Brain microvascular endothelial cell (primary cell): ENCODE measurements around the gene CXCL3.

ENCODE experiments used
- DNase-seq: peaks from one replicate; pipeline ENCODE4 v3.0.0-alpha.2; 2020
- H3K27ac ChIP-seq: fragments of 250-450 bp; sonication (Bioruptor Pico); 2 replicates; pipeline ENCODE4 v1.5.1; 2020; ENCODE audit warnings: mild to moderate bottlenecking, moderate library complexity
- H3K27me3 ChIP-seq: fragments of 250-450 bp; sonication (Bioruptor Pico); replicated peaks from 2 replicates; pipeline ENCODE4 v1.5.1; 2020; ENCODE audit warnings: mild to moderate bottlenecking
- H3K36me3 ChIP-seq: fragments of 250-450 bp; sonication (Bioruptor Pico); replicated peaks from 2 replicates; pipeline ENCODE4 v1.5.1; 2020; ENCODE audit warnings: mild to moderate bottlenecking
- H3K4me3 ChIP-seq: 2 replicates; pipeline ENCODE4 v1.5.1; 2011; ENCODE audit warnings: low read depth, mild to moderate bottlenecking, control low read depth, low read length, moderate library complexity
- CTCF ChIP-seq: IDR thresholded peaks from 2 replicates; pipeline ENCODE4 v1.5.1; 2011; ENCODE audit warnings: low read depth, mild to moderate bottlenecking, moderate library complexity, low read length, control low read depth, inconsistent platforms; ENCODE audit errors: missing control alignments
- in situ Hi-C: cut with HindIII; loops from 2 replicates; pipeline ENCODE4 v1.10.0; 2017; ENCODE audit warnings: low sequenced_read_pairs, low pct_ligation_motif_present

The CXCL3 gene

DNA sequence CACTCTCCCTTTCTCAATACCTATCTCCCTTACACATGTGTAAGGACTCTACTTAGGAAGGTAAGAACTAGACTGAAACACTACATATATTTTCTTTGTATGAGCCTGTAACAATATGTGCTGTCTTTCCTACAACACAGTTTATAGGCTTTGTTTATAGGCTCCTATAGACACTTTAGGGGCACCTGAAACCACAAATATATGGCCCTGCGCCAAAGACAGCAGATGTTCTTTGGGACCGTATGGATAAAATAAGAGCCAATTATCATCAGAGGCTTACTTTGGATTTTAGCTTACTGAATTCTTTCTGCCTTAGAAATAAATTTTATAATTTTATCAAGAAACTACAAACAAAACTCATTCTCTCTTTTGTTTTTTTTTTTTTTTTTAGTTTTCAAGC is 16.6 kb upstream of the CXCL3 start:
- in situ Hi-C loops = no loop called here
- no peaks in the 10 kb centered on the region for H3K36me3 ChIP-seq
- TF ChIP-seq CTCF = no peak
- no peaks in the 10 kb centered on the region for H3K27me3 ChIP-seq
- DNase-seq = no peak
- H3K4me3 ChIP-seq = no peak overlapping the region
- H3K27ac ChIP-seq = no peak overlapping the region

DNA sequence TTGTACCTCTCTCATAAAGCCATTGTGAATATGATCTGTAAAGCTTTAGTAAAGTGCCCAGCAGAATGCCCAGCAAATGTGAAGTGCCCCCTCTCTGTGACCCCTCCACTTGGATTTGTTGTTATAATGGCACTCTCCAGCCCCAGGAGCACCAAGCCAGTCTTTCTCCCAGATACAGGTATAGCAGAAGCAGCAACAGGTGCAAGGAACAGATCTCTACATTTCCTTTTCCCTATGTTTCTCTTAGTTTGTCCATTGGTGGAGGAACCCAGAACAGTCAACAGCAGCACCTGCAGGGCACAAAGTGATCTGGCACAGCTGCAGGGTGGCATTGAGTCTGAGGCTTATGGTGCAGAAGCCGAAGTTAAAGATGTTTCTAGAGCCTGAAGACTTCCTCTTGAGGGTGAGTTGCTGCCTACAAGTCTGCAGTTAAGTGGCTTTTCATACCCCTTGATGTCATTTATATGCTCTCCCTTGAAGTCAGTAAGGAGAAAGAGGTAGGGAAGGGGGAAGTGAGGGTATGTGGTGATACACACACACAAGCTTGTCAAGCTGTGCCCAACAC is 16.1 kb upstream of the CXCL3 start:
- Histone ChIP-seq H3K36me3 (no peaks in the 10 kb centered on the region), H3K4me3 (no peak overlapping the region), H3K27ac (no peak overlapping the region), H3K27me3 (no peaks in the 10 kb centered on the region)
- no peak for TF ChIP-seq CTCF
- no peak for DNase-seq
- in situ Hi-C loops = no loop called here

GRCh38 chr4:74047152-74047551 is 8.7 kb upstream of the CXCL3 start:
- in situ Hi-C loops = no loop called here
- Histone ChIP-seq H3K27ac (no peak overlapping the region), H3K4me3 (no peak overlapping the region), H3K36me3 (no peaks in the 10 kb centered on the region), H3K27me3 (no peaks in the 10 kb centered on the region)
- no peak for TF ChIP-seq CTCF
- DNase-seq = no peak

GRCh38 chr4:74045772-74046171 is 7.3 kb upstream of the CXCL3 start:
- in situ Hi-C loops = no loop called here
- no peak for TF ChIP-seq CTCF
- DNase-seq = no peak
- H3K27ac ChIP-seq = no peak overlapping the region
- H3K4me3 ChIP-seq = no peak overlapping the region
- H3K27me3 ChIP-seq = no peaks in the 10 kb centered on the region
- no peaks in the 10 kb centered on the region for H3K36me3 ChIP-seq

DNA sequence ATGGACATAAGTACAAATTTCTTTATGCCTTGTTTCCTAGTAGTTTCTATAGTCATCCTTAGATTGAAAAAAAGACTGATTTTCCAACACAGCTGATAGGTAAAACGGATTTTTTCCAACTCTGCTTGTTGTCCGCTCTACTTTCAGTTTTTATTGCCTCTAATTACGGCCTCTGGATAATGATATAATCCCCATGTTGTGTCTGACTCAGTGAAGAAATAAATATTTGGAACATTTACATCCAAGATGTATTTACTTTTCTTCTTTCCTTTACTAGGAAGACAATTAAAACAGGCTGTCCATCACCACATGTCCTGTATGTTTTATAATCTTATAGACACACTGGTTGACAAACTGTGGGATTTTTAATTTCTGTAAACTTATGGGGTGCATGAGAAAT is 6.8 kb upstream of the CXCL3 start:
- no peak overlapping the region for H3K4me3 ChIP-seq
- in situ Hi-C loops = no loop called here
- DNase-seq = no peak
- no peaks in the 10 kb centered on the region for H3K36me3 ChIP-seq
- no peak for TF ChIP-seq CTCF
- no peak overlapping the region for H3K27ac ChIP-seq
- no peaks in the 10 kb centered on the region for H3K27me3 ChIP-seq

DNA sequence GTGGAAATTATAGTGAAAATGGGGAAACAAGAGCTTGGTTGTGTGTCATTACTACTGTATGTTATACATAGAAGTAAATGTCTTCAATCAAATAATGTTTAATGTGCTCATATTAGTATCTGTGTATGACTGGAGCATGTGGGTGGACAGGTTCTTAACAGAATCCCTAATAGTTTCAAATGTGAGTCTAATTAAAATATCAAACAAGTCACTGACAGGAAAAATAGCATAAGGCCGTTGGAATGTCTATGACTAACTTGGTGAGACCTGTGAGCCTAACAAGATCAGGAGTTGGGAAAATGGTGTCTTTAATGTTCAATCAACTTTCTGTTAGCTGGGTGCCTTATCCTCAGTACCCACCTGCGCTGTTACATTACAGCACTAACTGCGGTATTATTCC is 6.2 kb upstream of the CXCL3 start:
- in situ Hi-C loops = no loop called here
- no peak overlapping the region for H3K27ac ChIP-seq
- no peak for TF ChIP-seq CTCF
- peak; percentile 15 for DNase-seq
- H3K27me3 ChIP-seq = no peaks in the 10 kb centered on the region
- H3K4me3 ChIP-seq = no peak overlapping the region
- no peaks in the 10 kb centered on the region for H3K36me3 ChIP-seq
